Upper lobe of left lung (tissue), 6 donors: ENCODE measurements around the gene ATP2B2. TPM values are rescaled to one million over a fixed set of nuclear protein-coding genes. Genes with fewer than 3 reads are reported as not detected.

Experiments
- ATAC-seq, 2 donors: fragments of 200-7000 bp; cut with Tn5 transposase; one replicate each; pipeline ENCODE4 v1.9.1; 2022; ENCODE audit warnings: mild to moderate bottlenecking in 2 of 2, moderate library complexity in 2 of 2; ENCODE audit not compliant: low FRiP score in 2 of 2
- DNase-seq, 2 donors: peaks; one replicate each; pipeline ENCODE4 v3.0.0-alpha.2; 2019 to 2020
- H3K27ac ChIP-seq, 4 donors: fragments of 200-600 bp; sonication (generic); one replicate each; pipeline ENCODE4 v1.5.1; 2016 to 2019
- H3K27me3 ChIP-seq, 4 donors: fragments of 200-600 bp; sonication (generic); one replicate each; pipeline ENCODE4 v1.5.1; 2017 to 2019
- H3K36me3 ChIP-seq, 4 donors: fragments of 200-600 bp; sonication (generic); one replicate each; pipeline ENCODE4 v1.5.1; 2016 to 2019
- H3K4me1 ChIP-seq, 4 donors: fragments of 200-600 bp; sonication (generic); one replicate each; pipeline ENCODE4 v1.5.1; 2018 to 2019
- H3K4me3 ChIP-seq, 4 donors: fragments of 200-600 bp; sonication (generic); one replicate each; pipeline ENCODE4 v1.5.1; 2017 to 2019; ENCODE audit warnings: mild to moderate bottlenecking in 2 of 4, moderate library complexity in 1 of 4
- H3K9me3 ChIP-seq, 4 donors: fragments of 200-600 bp; sonication (generic); one replicate each; pipeline ENCODE4 v1.5.1; 2018 to 2019
- EP300 ChIP-seq, 4 donors: sonication (generic); formaldehyde crosslinking; IDR thresholded peaks; one replicate each; pipeline ENCODE4 v1.5.1; 2017; ENCODE audit warnings: antibody characterized with exemption in 4 of 4, control low read depth in 2 of 4
- POLR2A ChIP-seq, 4 donors: fragments of 450-650 bp; IDR thresholded peaks; one replicate each; pipeline ENCODE4 v1.5.1; 2016 to 2017; ENCODE audit warnings: antibody characterized with exemption in 4 of 4, mild to moderate bottlenecking in 2 of 4
- POLR2AphosphoS5 ChIP-seq, 2 donors: sonication (generic); formaldehyde crosslinking; IDR thresholded peaks; one replicate each; pipeline ENCODE4 v1.5.1; 2017; ENCODE audit warnings: antibody characterized with exemption in 2 of 2
- WGBS, 2 donors: methylation state at CpG; one replicate each; pipeline ENCODE4 v1.1.5; 2017 to 2018; 5-methylcytosine and 5-hydroxymethylcytosine counted together
- total RNA-seq, 6 donors: library from RNA; depleted of rRNA in 4 of 6; stranded (reverse); fragments of >200 nt in 4 of 6; gene quantifications; one replicate each; pipeline versions ENCODE4 v1.1.0 to v1.2.1, GENCODE V29; 2016 to 2021
- TF ChIP-seq, protein P1 (sequence below), 6 experiments: fragments of 450-650 bp in 4 of 6; fragments of 200-600 bp in 2 of 6; sonication (generic) in 2 of 6; IDR thresholded peaks; one replicate each; pipeline ENCODE4 v1.5.1; 2016 to 2019; ENCODE audit warnings: antibody characterized with exemption in 6 of 6
- donor health status: DM: no; HTN: no; CAD: no; lungs with moderate emphysema.
- donor health status: DM: no; HTN: yes; CAD: no; lungs with severe emphysema.

The ATP2B2 gene
- total RNA-seq, 6 donors from 2014 or later: 0.13 to 0.30 TPM; not detected in 4

DNA sequence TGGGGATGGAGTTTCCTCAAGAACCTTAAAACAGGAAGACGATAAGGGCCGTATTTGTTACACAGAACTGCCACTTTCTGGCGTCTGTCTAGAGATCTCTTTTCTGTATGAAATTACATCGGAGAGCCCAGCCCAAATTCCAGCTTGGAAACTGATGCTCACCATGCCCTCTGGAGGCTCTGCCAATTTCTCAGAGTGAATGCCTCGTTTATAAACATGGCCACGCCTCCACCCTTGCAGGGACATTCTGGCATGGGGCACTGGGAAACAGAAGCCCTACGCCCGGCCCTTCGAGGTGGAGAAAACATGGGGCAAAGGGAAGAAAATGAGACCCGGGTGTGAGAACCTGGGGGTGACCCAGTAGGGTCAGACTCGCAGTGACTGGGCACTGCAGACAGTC is 131.1 kb downstream of the ATP2B2 start:
- ATAC-seq: no peak
- H3K4me3 ChIP-seq: no peak overlapping the region
- 66 to 67% methylated on average over 11 of the region's 11 CpGs for WGBS, 2 donors

DNA sequence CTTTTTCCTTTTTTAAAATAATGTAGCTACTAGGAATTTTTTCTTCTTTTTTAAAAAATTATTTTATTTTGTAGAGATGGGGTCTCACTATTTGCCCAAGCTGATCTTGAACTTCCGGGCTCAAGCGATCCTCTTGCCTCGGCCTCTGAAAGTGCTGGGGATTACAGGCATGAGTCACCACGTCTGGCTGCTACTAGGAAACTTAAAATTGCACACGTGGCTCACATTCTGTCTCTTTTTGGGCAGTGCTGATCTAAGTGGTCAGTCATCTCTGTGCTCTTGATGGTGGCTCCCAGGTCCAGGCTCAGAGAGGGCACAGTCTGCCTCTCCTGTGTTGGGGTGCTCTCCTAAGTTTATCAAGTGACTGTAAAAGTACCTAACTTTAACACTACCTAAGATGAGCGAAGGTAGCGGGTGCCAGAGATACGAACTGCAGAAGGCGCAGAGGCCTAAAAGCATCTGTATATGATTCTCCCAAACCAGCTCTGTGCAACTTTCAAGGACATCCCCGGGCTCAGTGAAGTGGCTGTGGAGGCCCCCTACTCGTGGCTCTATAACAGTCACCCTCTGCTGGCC is 131.6 kb downstream of the ATP2B2 start:
- WGBS, 2 donors: 75 to 78% methylated on average over 7 to 11 of the region's 11 CpGs
- peaks cover 0 to 4% (median 0%) of the 10 kb centered on the region in 4 donors for H3K9me3 ChIP-seq
- TF ChIP-seq POLR2A (IDR thresholded peaks at IDR 0.05) (no peak), EP300 (IDR thresholded peaks at IDR 0.05) (no peak), POLR2AphosphoS5 (IDR thresholded peaks at IDR 0.05) (no peak)
- TF ChIP-seq, protein P1, sequence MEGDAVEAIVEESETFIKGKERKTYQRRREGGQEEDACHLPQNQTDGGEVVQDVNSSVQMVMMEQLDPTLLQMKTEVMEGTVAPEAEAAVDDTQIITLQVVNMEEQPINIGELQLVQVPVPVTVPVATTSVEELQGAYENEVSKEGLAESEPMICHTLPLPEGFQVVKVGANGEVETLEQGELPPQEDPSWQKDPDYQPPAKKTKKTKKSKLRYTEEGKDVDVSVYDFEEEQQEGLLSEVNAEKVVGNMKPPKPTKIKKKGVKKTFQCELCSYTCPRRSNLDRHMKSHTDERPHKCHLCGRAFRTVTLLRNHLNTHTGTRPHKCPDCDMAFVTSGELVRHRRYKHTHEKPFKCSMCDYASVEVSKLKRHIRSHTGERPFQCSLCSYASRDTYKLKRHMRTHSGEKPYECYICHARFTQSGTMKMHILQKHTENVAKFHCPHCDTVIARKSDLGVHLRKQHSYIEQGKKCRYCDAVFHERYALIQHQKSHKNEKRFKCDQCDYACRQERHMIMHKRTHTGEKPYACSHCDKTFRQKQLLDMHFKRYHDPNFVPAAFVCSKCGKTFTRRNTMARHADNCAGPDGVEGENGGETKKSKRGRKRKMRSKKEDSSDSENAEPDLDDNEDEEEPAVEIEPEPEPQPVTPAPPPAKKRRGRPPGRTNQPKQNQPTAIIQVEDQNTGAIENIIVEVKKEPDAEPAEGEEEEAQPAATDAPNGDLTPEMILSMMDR (IDR thresholded peaks at IDR 0.05): no peak
- no peaks in the 10 kb centered on the region for H3K4me1 ChIP-seq
- no peak for DNase-seq
- H3K27ac ChIP-seq: no peak overlapping the region
- ATAC-seq: no peak
- H3K27me3 ChIP-seq: no peaks in the 10 kb centered on the region
- H3K4me3 ChIP-seq: no peak overlapping the region
- H3K36me3 ChIP-seq: no peaks in the 10 kb centered on the region

More for the DNA sequence above, 131.1 kb downstream of the ATP2B2 start:
- H3K9me3 ChIP-seq: peaks cover 0 to 4% (median 0%) of the 10 kb centered on the region in 4 donors
- no peak for TF ChIP-seq POLR2AphosphoS5 (IDR thresholded peaks at IDR 0.05)
- no peak for TF ChIP-seq POLR2A (IDR thresholded peaks at IDR 0.05)
- no peak for TF ChIP-seq EP300 (IDR thresholded peaks at IDR 0.05)
- TF ChIP-seq, protein P1 (IDR thresholded peaks at IDR 0.05): no peak
- no peaks in the 10 kb centered on the region for H3K4me1 ChIP-seq
- no peaks in the 10 kb centered on the region for H3K36me3 ChIP-seq
- no peaks in the 10 kb centered on the region for H3K27me3 ChIP-seq
- H3K27ac ChIP-seq: no peak overlapping the region
- no peak for DNase-seq

DNA sequence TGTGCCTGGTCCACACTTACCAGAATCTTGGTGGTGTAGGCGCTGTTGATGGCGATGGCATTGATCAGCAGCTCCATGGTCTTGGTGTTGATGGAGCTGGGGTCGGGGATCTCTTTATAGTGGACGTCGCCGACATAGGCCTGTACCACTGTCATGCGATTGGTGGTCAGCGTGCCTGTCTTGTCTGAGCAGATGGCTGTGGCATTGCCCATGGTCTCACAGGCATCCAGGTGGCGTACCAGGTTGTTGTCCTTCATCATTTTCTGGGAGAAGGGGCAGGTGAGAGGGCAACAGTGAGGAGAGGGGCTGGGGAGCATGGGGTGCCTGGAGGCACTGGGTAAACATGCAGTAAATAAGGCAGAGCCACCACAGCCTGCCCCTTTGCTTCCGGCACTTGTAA is 133.6 kb downstream of the ATP2B2 start:
- Histone ChIP-seq H3K27me3 (no peaks in the 10 kb centered on the region), H3K9me3 (peaks cover 0 to 4% (median 0%) of the 10 kb centered on the region in 4 donors), H3K36me3 (no peaks in the 10 kb centered on the region), H3K4me3 (no peak overlapping the region), H3K4me1 (no peaks in the 10 kb centered on the region), H3K27ac (no peak overlapping the region)
- ATAC-seq (no peak), DNase-seq (no peak)
- no peak for TF ChIP-seq POLR2A (IDR thresholded peaks at IDR 0.05)
- TF ChIP-seq, protein P1 (IDR thresholded peaks at IDR 0.05): no peak
- TF ChIP-seq POLR2AphosphoS5 (IDR thresholded peaks at IDR 0.05): no peak
- TF ChIP-seq EP300 (IDR thresholded peaks at IDR 0.05): no peak
- 92 to 93% methylated on average over 3 to 10 of the region's 10 CpGs for WGBS, 2 donors

DNA sequence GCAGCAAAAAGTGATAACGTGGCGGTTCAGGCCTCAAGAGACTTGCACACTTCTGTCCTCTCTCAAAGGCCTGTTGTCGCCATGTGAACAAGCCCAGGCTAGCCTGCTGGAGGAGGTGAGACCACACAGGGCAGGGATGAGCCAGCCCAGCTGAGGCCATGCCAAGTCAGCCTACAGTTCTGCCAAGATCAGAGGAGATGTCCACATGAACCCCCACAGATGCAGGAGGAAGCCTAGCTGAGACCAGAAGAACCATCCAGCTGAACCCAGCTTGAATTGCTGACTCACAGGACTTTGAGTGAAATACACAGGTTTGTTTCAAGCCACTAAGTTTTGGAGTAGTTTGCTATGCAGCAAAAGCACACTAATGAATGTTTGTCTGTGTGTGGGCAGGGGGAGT is 134.2 kb downstream of the ATP2B2 start:
- H3K4me3 ChIP-seq: no peak overlapping the region
- peaks cover 0 to 4% (median 0%) of the 10 kb centered on the region in 4 donors for H3K9me3 ChIP-seq
- WGBS, 2 donors: 78 to 100% methylated on average over 1 to 3 of the region's 3 CpGs
- TF ChIP-seq POLR2AphosphoS5 (IDR thresholded peaks at IDR 0.05) (no peak), POLR2A (IDR thresholded peaks at IDR 0.05) (no peak), EP300 (IDR thresholded peaks at IDR 0.05) (no peak)
- TF ChIP-seq, protein P1 (IDR thresholded peaks at IDR 0.05): no peak
- ATAC-seq: no peak
- no peaks in the 10 kb centered on the region for H3K4me1 ChIP-seq
- no peaks in the 10 kb centered on the region for H3K27me3 ChIP-seq
- no peak for DNase-seq
- H3K27ac ChIP-seq: no peak overlapping the region
- no peaks in the 10 kb centered on the region for H3K36me3 ChIP-seq

DNA sequence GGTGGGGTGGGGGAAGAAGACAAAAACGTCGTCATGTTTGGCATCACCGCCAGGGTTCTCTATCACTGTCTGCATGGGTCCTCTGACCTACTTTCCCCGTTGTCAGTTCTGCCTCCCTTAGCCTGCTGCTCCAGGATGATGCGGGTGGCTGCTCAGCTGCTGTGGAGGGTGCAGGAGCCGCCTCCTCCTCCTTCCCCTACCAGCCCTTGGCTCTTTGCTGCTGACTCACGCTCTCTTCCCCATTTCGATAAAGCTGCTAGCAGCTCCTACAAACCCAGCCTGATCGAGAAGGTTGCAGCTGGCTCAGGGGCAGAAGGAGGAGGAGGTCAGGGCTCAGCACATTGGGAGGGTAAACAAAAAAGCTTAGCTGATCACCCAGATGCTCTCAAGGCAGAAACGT is 135.0 kb downstream of the ATP2B2 start:
- Histone ChIP-seq H3K27ac (no peak overlapping the region), H3K4me3 (no peak overlapping the region), H3K27me3 (no peaks in the 10 kb centered on the region), H3K9me3 (peaks cover 0 to 4% (median 0%) of the 10 kb centered on the region in 4 donors), H3K36me3 (no peaks in the 10 kb centered on the region), H3K4me1 (no peaks in the 10 kb centered on the region)
- DNase-seq: no peak
- no peak for TF ChIP-seq EP300 (IDR thresholded peaks at IDR 0.05)
- TF ChIP-seq POLR2AphosphoS5 (IDR thresholded peaks at IDR 0.05): no peak
- TF ChIP-seq POLR2A (IDR thresholded peaks at IDR 0.05): no peak
- TF ChIP-seq, protein P1 (IDR thresholded peaks at IDR 0.05): no peak
- 21 to 36% methylated on average over 10 of the region's 10 CpGs for WGBS, 2 donors
- ATAC-seq: peak in 1 of 2 donors; percentile 73
